Breast epithelium (tissue), 3 donors: Measurements from ENCODE around the gene PLA2G2D.

Source experiments
- CTCF ChIP-seq, 3 donors: fragments of 450-650 bp; IDR thresholded peaks; one replicate each; pipeline ENCODE4 v1.5.1; 2016 to 2017; ENCODE audit warnings: antibody characterized with exemption in 3 of 3, mild to moderate bottlenecking in 3 of 3, moderate library complexity in 3 of 3
- POLR2A ChIP-seq: fragments of 450-650 bp; IDR thresholded peaks from one replicate; pipeline ENCODE4 v1.6.1; 2016; ENCODE audit warnings: antibody characterized with exemption, mild to moderate bottlenecking, moderate library complexity
- POLR2AphosphoS5 ChIP-seq, 3 donors: sonication (generic); formaldehyde crosslinking; IDR thresholded peaks; one replicate each; pipeline ENCODE4 v1.6.1; 2017; ENCODE audit warnings: antibody characterized with exemption in 3 of 3

- no peak for TF ChIP-seq CTCF (IDR thresholded peaks at IDR 0.05)
- TF ChIP-seq POLR2AphosphoS5 (IDR thresholded peaks at IDR 0.05) = no peak
- no peak for TF ChIP-seq POLR2A
Observed at GRCh38 chr1:20093303-20093702, 26.0 kb downstream of the PLA2G2D start.
